Activated T-cell treated with anti-CD3 and anti-CD28 coated beads for 4 hours (primary cell): Measurements from ENCODE around the gene KCNH6.
A peak's percentile ranks its signal among the peaks of the same experiment; 100 is the strongest.

Experiments
- DNase-seq: peaks from one replicate; pipeline ENCODE4 v3.0.0-alpha.2; 2020

Gene KCNH6

DNA sequence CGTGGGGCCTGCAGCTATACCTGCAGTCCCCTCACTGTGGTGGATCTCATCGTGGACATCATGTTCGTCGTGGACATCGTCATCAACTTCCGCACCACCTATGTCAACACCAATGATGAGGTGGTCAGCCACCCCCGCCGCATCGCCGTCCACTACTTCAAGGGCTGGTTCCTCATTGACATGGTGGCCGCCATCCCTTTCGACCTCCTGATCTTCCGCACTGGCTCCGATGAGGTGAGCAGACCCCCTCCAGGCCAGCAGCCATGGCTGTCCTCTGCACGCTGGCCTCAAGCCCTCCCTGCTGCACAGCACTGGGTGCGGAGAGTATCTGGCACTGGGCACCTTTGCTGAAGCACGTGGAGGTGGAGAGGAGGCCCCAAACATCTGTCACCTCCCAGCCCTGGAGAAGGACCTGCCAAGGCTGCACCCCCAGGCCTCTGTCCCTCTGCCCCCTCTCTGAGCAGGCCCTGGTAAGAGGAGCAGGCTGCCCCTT lies 11.0 kb downstream of the KCNH6 start:
- no peak for DNase-seq

DNA sequence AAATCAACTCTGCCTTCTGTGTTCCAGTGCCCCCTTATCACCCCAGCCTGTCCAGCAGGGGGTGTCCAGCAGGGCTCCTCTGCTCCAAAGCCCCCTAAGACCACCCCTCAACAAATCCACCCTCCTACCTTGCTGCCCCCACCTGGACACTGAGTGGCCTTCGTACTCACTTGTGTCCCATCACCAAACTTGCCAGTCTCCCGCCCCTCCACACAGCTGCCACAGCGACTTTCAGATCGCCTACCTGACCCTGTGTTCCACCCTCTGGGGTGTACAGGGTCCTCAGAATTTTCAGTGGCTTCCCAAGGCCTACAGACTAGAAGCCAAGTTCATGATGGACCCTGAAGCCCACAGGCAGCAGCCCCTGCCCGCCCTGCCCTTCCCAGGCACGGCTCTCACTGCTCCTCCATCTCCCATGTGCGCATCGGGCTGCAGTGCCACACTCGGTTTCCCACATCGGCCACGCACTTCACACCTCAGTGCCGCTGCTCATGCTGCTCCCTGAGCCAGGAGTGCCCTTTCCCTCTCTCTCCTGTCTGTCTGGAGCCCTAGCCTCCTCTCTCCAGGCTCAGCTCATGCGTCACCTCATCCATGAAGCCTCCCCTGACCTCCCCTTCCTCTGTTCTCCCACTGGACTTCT lies 11.8 kb downstream of the KCNH6 start:
- DNase-seq = no peak

DNA sequence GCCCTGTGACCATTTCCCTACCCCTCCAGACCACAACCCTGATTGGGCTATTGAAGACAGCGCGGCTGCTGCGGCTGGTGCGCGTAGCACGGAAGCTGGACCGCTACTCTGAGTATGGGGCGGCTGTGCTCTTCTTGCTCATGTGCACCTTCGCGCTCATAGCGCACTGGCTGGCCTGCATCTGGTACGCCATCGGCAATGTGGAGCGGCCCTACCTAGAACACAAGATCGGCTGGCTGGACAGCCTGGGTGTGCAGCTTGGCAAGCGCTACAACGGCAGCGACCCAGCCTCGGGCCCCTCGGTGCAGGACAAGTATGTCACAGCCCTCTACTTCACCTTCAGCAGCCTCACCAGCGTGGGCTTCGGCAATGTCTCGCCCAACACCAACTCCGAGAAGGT lies 12.5 kb downstream of the KCNH6 start:
- no peak for DNase-seq

DNA sequence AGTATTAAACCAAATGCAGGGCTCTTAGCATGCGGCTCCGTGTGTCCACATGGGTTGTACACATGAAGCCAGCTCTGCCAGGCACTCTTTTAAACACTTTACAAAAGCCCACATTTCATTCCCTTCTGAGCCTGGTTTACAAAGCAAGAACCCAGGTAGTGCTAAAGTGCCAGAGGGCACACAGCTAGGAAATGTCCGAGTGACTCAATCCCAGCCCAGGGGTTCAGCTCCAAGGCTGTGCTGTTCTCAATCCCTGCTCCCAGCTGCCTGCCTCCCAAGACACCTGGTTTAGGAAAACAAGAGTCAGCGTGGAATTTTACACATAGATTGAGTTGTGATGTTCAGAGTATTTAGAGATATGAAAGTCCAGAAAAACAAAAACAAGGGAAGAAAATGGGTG lies 13.8 kb downstream of the KCNH6 start:
- no peak for DNase-seq

DNA sequence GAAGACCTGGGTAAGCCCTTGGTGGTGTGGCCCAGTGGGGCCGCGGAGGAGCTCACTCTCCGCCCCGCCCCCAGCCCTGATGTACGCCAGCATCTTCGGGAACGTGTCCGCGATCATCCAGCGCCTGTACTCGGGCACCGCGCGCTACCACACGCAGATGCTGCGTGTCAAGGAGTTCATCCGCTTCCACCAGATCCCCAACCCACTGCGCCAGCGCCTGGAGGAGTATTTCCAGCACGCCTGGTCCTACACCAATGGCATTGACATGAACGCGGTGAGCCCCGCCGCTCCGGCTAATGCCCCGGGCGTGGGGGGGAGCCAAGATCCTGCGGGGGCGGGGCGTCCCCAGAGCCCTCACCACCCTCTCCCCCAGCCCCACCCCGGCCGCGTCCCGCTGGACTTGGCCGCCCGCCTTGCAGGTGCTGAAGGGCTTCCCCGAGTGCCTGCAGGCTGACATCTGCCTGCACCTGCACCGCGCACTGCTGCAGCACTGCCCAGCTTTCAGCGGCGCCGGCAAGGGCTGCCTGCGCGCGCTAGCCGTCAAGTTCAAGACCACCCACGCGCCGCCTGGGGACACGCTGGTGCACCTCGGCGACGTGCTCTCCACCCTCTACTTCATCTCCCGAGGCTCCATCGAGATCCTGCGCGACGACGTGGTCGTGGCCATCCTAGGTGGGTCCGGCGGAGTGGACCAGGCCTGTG lies 15.0 kb downstream of the KCNH6 start:
- no peak for DNase-seq

DNA sequence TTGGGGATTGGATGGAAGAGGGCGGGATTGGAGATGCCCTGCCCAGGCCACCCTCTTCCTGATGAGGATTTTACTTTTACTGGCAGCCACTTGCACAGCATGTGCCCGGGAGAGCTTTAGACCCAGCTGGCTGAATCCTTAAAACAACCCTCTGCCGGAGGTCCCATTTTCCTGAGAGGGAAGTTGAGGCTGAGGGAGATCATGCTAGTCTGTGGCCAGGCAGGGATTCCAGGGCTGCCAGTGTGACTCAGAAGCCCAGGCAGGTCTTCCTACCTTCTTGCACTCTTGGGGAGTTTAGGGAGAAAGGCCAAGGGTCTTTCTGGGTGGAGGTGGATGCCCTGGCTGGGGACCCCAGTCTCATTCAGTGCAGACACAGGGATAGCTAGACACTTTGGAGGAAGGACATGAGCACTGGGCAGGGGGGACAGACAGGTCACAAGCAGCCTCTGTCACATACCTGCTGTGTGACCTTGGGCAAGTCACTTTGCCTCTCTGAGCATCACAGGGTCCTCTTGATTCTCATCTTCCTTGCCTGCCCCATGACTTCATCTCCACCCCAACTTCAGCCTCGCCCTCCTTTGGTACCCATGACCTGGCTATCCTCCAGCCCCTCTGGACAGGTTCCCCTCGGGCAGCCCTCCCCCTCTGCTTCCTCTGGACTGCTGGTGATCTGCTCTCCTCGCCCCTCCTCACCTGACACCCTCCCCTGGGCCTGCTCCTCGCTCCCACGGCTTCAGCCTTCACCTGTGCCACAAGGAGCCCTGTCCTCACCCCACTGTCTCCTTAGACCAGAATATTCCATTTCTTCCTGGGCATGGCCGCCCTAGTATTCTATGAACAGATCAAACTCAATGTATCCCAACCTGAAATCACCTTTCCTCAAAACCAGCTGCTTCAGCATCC lies 15.8 kb downstream of the KCNH6 start:
- DNase-seq = no peak

DNA sequence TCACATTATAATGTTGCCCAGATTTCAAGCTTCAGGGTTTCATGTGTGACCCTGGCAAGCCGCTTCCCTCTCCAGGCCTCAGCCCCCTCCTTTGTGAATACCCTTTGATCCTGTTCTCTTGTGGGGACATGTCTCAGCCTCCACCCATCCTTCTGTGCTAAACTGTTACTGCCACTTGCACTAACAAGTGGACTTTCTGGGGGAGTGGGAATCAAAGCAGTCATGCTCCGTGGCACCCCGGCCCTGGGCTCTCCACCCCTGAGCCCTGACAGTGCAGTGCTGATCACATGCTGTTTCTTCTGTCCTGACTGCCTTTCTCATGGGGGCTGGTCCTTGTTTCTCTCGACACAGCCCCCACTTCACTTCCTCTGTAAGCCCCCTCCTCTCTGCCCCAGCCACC lies 17.4 kb downstream of the KCNH6 start:
- DNase-seq = no peak

DNA sequence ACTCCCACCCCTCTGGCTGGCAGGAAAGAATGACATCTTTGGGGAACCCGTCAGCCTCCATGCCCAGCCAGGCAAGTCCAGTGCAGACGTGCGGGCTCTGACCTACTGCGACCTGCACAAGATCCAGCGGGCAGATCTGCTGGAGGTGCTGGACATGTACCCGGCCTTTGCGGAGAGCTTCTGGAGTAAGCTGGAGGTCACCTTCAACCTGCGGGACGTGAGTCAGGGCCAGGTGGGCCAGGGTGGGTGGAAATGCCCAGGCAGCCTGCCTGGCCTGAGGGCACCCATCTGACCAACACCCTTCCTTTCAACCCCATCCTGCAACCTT lies 19.0 kb downstream of the KCNH6 start:
- DNase-seq = no peak

DNA sequence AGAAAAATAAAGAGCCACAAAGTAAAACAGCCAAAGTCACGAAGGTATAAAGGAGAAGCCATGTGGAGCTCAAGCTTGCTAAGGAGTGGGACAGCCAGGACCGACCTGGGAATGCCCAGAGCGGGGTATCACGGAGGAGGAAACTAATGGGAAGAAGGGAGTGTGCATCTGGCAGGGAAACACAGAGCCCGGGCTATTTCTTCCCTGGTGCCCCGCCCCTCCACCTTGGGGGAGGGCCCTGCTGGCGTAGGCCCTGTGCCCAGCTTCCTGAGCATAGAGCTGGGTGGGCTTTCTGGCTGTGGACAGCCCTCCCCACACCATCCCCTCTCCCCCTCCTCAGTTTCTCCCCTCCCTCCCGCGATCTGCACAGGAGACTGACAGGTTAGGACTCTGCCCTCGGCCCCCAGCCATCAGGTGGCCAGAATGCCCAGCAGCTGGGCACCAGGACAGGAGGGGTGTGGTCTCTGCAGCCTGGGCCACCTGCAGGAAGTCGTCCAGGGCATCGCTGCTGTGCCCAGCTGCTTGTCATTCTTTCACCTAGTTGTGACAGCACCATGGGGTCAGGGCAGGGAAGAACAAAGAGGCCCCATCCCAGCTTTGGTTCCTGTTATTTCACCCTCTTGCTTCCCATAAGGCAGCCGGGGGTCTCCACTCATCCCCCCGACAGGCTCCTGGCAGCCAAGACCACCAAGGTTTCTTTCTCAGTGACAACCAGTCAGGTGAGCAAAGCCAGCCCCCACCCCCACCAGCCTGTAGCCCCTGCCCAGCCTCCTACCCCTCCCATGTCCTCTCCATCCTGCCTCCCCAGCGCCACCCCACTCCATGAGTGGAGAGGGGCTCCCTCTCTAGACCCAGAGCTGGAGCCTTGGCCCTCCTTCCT lies 20.0 kb downstream of the KCNH6 start:
- DNase-seq = no peak

DNA sequence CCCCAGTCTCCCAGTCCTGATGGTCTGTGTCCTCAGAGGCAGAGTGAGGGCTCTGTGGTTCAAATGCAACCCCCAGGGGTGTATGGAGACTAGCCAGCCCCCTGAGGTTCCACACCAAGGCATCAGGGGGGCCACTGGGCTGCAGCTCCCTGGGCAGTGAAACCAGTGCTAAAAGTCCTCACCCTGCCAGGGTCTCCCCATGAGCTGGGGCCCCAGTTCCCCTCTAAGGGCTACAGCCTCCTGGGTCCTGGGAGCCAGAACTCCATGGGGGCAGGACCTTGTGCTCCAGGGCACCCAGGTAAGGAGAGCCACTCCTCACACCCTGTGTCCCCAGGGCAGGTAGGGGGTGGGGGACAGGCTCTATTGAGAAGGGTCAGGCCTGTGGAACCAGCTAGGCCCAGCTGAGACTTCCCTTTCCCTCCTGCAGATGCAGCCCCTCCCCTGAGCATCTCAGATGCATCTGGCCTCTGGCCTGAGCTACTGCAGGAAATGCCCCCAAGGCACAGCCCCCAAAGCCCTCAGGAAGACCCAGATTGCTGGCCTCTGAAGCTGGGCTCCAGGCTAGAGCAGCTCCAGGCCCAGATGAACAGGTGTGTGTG lies 20.8 kb downstream of the KCNH6 start:
- no peak for DNase-seq

DNA sequence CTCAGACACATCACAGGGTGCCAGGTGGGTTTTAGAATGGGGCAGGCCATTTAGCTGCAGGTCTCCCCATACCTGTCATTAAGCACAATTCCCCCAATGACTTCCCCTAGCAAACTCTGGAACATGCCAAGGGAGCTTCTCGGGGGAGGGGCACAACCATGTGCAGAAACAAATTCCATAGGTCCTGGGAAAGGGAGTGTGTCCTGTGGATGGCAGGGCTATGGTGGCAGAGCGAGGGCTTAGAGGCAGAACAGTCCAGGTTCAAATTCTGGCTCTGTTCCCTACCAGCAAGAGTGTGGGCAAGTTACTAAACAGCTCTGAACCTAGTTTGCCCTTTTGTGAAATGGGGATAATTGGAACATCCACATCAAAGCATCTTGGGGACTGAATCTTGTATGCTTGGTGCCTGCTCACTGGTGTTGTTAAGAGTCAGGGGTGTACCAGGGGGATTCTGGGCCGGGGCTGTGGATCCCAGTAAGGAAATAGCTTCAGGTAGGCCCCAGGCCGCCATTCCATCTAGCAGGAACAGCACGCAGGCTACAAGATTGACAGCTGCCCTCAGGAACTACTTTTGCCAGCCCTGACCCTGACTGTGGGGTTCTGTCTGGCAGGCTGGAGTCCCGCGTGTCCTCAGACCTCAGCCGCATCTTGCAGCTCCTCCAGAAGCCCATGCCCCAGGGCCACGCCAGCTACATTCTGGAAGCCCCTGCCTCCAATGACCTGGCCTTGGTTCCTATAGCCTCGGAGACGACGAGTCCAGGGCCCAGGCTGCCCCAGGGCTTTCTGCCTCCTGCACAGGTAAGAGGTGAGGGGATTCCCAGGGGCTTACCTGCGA lies 21.5 kb downstream of the KCNH6 start:
- DNase-seq = no peak

DNA sequence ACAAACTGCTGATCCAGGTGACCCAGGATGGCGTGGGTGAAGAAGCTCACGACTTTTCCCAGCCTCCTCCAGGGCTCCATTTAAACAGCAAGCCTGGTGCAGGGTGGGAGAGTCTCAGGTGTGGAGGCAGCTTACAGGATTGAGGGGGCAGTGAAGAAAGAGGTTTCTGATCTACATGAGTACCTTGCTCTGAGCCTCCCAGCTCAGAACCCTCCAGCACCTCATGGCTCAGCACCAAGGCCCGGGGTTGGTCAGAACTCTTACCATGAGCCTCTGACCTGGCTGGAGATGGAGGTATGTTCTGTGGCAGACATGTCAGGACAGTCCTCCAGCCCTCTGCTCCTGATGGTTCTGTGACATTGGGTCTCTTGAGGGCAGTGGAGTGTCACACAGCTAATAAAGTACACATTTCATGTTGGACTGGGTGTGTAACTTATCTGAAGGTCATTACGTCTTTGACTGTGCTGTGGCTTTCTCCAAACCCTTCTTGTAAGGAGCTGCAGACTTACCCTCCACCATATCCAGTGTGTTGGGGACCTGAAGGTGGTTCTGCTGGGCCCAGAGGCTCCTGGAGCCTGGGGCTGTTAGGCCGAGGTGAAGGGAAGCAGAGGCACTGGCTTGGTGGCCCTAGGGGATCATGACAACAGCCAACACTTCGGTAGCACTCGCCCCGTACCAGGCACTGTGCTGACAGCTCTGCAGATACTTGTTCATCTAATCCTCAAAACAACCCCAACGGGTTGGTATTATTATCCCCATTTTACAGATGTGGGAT lies 23.3 kb downstream of the KCNH6 start:
- no peak for DNase-seq

DNA sequence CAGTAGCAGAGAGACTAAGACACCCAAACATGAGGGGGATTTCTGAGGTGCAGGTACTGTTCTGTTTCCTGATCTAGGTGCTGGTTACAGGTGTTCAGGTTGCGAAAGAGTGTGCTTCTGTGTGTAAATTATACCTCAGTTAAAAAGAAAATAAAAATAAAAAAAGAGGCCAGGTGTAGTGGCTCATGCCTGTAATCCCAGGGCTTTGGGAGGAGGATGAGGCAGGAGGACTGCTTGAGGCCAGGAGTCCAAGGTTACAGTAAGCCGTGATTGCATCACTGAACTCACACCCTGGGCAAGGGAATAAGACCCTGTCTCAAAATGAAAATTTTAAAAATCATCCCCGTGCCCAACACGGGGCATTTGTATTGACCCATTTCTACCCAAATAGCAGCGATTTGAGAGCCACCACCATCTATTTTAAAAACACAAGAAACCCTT lies 23.9 kb downstream of the KCNH6 start:
- DNase-seq = no peak

DNA sequence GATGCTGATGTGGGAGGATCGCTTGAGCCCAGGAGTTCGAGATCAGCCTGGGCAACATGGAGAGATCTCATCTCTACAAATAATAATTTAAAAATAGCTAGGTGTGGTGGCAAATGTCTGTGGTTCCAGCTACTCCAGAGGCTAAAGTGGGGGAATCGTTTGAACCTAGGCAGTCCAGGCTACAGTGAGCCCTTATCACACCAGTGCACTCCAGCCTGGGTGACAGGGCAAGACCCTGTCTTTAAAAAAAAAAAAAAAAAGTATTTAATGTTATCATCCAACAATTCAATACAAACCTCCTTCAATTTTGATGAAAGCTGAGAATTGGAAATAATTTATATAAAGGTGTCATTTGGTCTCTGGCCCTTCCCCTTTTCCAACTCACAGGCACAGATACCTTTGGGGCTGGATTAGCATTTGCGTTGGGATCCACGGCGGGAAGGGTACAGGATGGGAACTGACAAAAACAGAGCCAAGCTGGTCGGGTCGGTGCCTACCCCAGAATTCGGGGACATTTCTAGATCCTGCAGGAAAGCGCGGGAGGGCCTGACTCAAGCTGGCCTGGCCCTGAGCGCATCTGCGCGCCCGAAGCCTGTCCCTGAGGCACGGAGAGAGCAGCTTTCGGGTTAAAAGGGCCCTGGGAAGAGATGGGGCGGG lies 26.3 kb downstream of the KCNH6 start:
- DNase-seq = no peak

DNA sequence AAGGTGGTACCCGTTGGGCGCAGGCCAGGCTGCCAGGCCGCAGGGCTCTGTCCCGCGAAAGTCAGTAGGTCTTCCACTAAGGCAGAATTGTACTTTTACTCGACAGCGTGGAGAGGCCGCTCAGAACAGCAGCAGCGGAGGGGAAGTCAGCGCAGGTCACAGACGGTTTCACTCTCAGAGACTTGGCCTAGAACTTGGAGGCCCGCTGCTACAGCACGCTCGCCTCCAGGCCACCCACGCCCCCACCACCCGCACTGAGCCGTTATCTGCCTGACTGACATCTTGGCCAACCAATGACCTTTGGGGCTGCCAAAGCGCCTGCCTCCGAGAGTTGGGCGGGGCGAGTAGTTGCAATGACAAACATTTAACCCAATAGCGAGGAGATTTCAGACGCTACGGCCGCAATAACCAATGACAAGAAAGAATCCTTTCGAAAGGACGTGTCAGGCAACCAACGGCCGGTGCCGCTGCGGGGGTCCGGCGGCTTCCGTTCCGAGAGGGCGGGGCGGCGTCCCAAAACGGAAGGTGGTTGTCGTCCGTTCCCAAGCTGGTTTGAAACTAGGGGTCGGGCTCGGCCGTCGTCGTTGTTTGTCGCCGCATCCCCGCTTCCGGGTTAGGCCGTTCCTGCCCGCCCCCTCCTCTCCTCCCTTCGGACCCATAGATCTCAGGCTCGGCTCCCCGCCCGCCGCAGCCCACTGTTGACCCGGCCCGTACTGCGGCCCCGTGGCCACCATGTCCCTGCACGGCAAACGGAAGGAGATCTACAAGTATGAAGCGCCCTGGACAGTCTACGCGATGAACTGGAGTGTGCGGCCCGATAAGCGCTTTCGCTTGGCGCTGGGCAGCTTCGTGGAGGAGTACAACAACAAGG lies 27.0 kb downstream of the KCNH6 start, which contains the start of gene DCAF7:
Gene DCAF7, plus strand, starts transcription at position 532 of the 871 bp plus-strand sequence. Its CDS starts 201 bp downstream, at position 733.
- peak; percentile 100 for DNase-seq

DNA sequence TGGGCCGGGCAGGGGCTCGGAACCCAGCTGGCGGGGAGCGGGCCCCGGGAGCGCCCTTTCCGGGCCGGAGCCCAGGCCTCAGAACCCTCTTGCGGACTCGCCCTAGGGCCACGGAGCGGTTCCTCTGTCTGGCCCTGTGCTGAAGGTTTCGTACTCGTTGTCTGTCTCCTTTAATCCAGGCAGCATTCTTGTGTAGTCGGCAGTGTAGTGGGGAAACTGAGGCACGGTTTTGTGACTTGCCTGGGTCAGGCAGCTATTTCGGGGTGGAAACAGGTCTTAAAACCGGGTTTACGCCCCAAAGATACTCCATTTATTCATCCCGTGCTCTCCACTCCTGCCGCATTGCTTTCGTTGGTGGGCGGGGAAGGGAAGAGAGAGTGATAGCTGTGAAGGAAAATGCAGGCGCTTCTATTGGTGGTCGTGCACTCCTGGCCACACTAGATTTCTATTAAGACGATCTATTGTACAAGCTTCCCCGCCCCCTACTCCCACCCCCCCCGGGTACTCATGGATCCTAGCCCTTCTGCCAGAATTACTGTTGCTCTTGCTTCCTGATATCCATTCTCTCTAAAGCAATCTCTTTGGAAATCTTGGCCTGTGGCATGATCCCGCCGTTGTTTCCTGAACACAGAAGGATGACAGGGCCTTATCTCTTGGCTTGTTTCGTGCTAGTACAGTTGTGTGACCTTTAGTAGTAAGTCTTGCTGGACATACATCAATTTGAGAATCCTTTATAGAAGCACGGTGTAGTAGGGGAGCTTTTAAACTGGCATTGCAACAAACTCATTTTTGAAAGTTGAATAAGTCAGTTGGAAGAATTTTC lies 27.9 kb downstream of the KCNH6 start:
- DNase-seq = peak; percentile 7

DNA sequence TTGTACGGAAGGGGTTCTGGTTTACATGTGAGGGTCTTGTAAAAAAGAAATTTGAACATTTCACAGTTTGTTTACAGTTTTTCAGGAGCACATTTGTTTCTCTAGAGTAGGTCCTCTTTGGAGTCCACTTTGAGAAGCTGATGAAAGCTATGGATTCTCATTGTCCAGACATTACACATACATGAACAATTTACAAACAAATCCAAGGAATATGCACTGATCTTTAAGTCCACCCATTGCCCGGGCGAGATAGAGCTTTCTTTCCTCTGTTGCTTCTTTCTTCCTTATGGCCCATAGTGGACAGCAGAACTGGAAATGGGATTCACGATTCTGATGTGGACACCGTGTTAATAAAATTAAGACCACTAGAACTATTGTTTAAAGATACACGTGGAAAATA lies 29.1 kb downstream of the KCNH6 start:
- no peak for DNase-seq
